Right hindlimb (tissue), 1 donor: Measurements from ENCODE around the gene KCTD5.
"Not testable (repeated sequence)": the region's sequence is repeated elsewhere in the genome, so short reads cannot be mapped to it uniquely, and the experiment has no call there.

Experiments
- DNase-seq: peaks from one replicate; pipeline ENCODE4 v3.0.0-alpha.2; 2018

Gene KCTD5

DNA sequence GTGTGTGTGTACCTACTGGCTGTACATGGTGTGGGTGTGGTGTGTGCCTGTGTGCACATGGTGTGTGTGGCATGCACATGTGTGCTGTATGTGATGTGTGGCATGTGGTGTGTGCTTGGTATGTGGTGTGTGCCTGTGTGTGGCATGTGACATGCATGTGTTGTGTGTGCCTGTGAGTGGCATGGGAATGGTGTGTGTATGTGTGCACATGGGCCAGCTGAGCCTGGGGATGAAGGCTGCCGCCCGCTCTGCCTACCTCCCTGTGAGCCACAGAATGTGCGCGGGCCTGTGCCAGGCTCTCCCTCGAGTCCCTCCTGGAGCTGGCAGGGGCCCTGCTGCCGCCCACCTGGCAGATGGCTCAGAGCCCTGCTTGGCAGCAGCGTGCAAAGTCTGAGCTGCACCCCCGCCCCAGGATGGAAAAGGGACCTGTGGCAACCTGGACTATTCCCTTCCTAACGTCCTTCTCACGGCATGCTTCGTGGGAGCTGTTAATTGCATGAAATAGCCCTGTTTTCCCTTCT is 28.4 kb downstream of the KCTD5 start:
- no peak for DNase-seq

DNA sequence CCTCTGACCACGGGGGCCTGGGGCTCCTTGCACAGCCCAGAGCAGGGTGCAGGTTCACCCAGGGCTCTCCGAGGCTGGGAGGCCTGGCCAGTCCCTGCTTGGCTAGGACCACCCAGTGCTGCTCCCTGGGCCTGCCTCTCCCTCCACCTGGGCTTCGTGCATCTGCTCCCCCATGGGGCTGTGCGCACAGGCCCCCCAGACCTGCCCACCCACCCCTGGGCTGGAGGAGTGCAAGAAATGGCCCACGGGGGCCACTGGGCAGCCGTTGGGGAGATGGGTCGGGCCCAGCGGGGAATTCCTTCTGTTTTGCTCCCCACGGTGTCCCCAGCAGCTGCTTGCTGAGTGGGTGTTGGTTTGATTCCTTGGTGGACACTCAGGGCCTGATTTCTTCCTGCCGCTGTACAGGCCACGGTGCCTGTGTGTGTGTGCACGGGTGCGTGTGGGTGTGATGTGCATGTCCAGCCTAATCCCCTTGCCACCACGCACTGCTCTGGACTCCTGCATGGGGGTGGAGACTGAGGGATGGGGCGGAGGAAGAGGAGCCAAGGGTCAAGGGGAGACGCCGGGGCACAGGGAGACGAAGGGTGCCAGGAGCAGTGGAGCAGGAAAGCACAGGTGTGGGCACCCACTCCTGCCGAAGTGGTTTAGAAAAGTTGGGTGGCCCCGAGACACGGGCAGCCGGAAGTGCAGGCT is 29.2 kb downstream of the KCTD5 start:
- no peak for DNase-seq

DNA sequence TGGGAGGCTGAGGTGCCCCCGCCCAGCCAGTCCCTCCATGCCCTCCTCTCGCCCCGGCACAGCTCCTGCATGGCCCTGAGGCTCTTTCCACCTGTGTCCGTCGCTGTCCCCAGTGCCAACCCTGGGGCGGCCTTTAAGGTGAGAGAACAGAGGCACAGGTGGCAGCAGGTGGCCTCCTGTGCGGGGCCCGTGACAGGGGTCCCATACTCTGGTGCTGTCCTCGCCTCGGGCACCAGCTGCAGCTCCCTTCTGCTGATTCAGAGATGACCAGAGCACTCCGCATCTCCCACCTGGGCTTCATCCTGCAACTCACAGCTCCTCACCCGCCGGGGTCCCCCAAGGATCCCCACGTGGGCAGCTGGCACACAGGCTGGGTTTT is 29.7 kb downstream of the KCTD5 start:
- DNase-seq = no peak

DNA sequence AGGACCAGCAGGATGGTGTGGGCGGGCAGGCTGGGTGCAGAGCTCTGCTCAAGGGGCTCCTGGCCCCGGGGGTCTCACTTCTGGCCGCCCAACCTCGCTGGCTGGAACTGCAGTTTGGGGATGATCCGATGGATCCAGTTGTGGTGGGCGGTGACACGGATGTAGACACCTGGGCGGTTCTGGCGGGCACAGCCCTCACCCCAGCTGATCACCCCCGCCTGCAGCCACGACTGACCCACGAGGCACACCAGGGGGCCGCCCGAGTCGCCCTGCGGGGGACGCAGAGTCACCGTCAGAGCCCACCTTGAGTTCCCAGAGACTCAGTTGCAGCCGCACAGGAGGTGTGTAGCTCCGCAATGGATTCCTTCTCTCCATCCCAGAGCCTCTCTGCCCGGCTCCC is 30.2 kb downstream of the KCTD5 start:
- DNase-seq = no peak

DNA sequence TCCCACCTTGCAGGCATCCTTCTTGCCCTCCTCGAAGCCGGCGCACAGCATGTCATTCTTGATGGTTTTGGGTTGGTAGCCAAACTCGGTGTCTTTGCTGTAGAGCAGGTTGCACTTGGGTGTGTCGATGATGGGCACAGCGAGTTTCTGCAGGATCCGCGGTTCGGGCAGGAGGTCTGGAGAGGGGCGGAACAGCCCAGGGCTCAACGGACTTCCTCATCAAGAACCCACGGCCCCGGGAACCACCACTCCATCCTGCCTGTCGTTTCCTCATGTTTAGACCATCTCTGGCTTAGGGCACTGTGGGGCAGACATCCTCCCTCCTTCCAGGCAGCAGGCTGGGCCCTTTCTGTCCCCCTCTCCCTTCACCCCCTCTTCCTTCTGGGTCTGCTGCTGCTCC is 31.2 kb downstream of the KCTD5 start:
- no peak for DNase-seq

DNA sequence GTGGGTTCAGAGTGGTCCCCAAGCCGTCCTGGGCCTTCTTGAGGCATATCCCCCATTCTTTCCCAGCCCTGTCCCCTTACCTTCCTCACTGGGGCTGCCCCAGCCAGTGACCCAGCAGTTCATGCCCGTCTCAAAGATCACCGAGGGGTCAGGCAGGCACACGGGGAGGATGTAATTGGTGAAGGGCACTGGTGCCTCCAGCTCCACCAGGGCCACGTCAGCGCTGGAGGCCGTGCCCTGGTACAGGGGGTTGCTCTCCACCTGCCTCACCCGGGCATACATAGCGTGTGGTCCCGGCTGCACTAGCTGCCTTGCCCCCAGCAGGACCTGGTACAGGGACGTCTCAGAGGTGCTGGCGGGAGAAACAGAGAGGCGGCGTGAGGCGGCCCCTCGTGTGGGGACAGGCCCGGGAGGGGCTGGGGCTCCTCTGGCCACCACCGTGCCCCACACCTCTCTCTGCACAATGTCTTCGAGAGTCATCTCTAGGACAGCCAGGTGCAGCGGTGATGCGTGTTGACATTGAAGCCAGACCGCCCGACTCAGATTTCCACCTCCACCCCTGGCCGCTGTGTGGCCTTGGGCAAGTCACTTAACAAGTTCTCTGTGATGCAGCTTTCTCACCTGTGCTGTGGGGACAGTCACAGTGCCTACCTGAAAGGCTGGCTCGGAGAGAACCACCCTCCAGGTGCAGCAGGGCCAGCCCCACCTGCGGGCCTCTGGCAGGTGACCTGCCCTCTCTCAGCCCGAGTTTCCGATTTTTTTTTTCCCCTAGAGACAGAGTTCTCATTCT is 31.9 kb downstream of the KCTD5 start:
- DNase-seq = no peak

DNA sequence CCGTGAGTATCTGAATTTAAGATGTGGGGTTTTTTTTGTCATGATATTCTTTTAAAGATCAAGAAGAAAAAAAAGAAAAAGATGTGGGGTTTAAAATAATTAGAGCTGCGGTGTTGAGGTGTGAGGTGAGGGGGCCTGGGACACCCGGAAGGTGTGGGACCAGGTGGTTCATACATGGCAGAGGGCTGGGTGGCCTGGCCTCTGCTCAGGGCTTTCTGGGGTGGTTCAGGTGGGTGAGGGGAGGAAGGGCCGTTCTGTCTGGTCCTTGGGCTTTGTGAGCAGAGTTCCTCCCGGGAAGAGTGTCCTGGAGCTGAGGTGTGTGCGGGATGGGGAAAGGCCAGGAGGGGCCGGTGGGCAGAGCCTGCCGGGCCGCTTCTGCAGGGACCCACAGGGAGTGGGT is 32.7 kb downstream of the KCTD5 start:
- no peak for DNase-seq

DNA sequence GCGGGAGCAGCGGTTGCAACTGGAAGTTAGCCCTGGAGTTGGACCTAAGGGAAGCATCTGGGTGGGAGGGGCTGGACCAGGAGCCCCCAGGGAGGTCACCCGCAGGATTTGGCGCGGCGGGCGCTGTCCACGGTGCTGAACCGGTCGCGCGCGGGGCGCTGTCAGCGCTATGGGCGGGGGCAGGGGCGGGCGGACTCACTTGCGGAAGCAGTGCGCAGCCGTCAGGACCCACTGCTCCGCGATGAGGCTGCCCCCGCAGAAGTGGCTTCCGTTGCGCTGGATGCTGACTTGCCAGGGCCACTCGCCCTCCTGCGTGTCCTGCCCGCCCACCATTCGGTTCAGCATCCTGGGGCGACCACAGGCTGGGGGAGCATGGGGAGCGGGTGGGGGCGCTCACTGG is 33.2 kb downstream of the KCTD5 start:
- peak; percentile 77 for DNase-seq

DNA sequence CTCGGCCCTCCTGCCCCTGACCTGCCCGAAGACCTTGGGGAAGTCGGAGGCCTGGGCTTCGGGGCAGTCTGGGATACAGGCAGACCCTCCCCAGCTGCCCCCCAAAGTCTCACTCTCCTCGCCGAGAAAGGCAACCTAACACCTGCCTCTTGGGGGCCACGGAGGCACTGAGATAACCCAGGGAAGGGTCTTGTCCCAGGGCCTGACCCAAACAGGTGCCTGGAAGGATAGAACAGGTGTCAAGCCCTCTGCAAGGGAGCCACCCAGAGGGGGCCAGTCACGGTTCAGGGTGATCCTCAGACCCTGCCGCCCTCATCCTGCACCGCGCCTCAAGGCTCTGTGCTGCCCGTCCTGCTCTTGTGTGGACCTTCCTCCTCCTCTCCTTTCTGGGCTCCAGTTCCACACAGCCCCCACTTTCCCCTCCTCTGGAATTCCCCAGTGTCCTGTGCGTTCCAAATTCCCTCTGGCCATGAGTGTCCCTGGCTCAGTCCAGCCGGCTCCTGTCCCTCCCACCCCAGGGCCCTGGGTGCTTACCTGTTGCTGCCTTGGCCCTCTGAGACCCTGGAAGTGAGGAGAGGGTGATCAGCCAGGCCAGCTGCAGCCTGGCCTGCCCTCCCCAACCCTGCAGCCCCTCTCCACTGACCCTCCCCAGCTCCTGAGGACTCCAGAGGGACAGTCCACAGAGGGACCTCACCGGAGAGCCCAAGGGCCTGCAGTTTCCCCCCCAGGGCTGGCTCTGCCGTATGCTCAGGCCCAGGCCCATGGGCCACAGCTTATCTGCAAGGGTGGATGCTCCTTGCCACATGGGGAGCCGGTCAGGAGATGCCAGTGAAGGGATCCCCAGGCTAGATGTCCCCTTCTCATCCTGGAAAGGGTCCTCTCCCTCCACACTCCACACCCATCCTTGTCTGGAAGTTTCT is 33.9 kb downstream of the KCTD5 start:
- DNase-seq = no peak

DNA sequence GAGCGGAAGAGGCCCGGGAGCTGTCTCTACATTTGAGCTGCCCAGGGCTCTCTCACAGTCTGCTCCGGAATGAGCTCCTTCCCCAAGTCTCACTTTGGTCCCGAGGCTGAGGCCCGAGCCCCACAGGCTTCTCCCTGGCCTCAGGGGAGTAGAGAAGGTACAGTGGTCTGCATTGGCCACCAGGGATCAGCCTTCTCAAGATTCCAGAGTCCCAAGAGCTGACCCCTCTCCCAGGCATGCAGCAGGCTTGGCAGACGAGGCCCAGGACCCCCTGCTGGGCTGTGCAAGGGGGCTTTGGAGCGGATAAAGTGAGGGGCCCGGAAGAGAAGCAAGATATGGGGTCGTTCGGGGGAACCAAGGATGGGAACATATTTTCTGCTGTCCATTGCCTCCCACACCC is 34.6 kb downstream of the KCTD5 start:
- no peak for DNase-seq

DNA sequence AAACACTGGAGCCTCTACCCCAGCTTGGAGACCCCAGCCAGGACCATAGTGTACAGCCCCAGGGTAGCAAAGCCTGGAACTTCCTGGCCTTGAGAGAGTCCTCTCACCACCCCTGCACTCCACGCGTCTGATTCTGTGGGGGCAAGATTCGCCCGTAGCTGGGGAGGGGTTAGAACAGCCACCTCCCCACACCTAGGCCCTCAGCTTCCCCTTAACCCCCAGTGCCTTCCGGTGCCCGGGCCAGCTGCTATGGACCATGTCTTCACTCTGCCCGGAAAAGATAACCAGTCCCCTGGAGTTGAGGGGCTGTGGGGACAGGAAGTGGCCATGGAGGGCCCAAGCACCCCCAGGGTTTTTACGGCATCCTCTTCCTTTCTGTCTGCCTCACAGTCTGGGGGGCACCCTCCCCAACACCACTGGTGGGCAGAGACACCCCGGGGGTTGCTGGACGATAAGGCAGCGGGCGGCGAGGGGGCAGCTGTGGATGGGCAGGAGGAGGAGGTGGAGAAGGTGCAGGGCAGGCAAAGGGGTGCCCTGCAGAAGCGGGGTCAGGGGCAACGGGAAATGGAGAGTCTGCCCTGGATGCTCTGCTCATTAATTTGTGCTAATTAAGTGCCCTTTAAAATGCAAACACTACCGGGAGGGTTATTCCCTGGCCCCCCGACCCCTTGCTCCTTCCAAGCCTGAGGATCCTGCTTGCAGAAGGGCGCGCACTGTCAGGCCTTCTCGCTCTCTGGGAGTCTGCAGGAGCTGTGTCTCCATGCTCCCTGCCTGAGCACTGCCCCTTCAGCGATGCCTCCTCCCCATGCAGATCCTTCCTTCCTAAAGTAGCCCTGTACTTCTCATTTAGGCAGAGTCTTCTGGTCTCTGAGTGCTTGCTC is 35.3 kb downstream of the KCTD5 start:
- DNase-seq = no peak

DNA sequence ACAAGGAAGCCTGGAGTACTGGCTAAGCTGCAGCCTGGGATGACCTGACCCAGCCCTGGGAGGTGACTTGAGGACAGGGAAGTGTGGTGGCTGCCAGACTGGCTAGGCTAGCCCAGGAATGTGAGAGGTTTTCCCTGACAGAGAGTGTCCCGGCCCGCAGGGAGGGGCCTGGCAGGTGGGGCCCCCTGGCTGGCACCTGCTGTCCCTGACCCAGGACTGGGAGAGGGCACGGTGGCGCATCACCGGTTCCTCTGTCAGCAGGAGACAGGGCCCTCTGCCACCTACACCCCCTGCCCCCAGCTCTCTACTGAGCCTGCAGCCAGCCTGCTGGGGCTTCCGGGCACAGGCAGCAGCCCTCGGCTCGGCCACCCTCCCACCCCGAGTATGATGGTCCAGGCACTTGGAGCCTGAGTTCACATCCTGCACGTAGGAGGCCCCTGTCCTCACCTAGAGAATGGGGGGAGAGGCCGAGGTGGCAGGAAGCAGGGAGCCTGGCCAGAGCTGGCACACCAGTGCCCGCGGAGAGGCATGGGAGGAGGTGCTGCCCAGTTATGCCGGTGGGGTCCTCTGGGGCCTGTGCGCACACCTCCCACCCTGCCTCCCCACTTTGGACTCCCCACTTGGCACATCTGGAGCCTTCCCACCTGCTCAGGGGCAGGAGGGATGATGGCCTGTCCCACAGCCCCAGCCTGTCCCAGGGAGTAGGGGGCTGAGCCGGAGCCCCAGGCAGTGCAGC is 37.2 kb downstream of the KCTD5 start:
- no peak for DNase-seq

DNA sequence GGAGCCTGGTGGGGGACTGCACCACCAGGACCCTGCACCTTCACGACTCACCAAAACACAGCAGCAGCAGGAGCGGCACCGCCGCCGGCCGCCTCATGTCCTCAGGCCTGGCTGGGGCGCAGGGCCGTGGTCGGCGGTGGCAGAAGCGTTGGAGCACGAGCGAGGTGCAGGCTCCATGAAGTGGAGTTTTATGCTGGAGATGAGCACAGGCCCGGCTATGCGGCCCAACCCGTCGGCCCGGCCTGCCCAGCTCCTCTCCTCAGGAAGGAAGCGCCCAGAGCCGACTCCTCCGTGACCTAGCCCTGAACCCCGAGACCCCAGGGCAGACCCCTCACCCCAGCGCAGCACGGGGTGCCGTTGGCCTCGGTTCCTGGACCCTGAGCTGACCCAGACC is 37.7 kb downstream of the KCTD5 start, which contains the start of gene PRSS27:
TSS of gene PRSS27 (minus strand) at position 161 of the 394 bp plus-strand sequence. CDS start at position 97, 64 bp downstream.
- no peak for DNase-seq

DNA sequence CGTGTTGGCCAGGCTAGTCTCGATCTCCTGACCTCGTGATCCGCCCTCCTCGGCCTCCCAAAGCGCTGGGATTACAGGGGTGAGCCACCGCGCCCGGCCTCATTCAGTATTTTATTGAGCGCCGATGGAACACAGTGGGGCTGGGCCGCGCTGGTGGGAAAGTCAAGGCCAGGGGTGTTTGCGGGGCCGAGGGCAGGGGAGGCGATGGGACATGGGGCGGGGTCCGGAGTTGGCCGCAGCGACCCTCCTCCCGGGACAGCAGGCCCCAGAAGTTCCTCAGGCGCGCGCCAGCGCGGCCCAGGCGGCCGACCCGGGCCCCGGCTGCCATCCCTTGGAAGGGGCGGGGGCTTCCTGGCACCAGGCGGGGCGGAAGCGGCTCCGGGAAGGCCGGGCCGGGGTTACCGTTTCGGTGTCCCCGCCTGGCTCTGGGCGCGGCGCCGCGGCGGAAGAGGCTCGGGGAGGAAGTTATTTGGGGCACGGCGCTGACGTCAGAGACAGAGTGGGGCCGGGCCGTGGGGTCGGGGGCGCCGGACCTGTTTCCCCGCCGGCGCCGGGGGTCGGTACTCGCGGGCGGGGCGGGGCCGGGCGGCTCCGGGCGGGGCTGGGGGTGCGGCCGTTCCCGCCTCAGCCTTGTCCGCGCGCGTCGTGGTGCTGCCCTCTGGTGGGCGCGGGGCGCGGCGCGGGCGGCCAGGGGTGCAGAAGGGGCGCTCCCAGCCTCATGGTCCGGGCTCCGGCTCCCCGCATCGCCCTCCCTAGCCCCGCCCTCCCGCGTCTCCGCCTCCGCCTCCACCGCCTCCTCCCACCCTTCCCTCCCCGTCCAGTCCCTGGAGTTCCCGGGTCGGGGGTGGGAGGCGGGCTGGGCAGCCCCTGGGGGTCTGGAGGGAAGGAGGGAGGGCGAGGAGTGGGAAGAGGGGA is 38.7 kb downstream of the KCTD5 start:
- DNase-seq = peak; percentile 88

DNA sequence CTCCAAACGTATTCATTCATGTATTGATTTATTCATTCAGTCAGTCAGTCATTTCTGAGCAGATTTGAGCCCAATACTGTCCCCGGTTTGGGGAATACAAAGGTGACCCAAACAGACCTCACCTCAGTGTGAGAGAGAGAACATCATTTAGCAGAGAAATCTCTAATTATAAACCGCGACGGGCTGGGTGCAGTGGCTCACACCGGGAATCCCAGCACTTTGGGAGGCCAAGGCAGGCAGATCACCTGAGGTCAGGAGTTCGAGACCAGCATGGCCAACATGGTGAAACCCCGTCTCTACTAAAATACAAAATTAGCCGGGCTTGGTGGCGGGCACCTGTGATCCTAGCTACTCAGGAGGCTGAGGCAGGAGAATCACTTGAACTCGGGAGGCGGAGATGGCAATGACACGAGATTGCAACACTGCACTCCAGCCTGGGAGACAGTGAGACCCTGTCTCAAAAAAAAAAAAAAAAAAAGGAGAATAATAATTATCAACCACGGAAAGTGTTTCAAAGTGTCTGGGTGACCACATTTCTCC is 39.4 kb downstream of the KCTD5 start:
- not testable (repeated sequence) for DNase-seq

DNA sequence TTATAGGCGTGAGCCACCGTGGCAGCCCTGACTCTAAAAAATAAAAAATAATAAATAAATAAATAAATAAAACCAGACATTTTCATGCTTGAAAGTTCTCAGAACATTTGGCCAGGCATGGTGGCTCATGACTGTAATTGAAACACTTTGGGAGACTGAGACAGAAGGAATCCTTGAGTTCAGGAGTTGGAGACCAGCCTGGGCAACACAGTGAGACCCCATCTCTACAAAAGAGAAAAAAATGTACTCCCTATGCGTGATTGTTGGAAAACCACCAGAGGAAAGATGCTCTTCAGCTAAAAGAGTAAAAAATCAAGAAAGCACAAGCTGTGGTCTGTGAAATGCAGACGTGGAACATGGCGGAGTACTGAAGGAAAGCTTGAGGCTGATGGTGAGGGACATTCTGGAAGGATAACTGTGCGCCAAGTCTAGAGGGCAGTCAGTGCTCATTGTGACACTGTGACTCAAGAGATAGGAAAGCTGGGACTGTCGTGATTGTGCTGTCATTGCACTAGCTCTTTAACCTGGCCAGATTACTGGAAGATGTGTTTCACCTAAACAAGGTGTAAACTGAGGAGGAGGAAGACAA is 41.9 kb downstream of the KCTD5 start:
- DNase-seq = no peak

DNA sequence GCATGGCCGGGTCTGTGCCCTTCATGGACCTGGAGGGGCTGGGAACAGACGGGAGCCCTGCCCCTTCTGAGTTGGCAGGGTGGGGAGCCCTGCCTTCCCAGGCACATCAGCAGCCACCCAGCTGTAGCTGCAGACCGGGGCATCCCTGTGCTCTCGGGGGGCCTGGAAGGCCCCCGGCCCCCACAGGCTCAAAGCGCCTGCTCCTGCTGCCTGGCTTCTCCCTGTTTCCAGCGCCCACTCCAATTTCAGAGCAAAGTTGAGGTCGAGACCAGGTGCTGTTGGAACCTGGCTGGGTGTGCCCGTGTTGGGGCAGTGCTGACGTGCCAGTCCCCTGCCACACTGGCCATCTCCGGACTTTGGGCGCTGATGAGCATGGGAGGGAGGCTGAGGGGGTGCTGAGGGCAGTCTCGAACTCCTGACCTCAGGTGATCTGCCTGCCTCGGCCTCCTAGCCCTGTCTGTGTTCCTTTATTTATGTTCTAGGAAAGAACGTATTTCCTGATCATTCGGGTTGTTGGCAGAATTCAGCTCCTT is 42.6 kb downstream of the KCTD5 start:
- DNase-seq = no peak

DNA sequence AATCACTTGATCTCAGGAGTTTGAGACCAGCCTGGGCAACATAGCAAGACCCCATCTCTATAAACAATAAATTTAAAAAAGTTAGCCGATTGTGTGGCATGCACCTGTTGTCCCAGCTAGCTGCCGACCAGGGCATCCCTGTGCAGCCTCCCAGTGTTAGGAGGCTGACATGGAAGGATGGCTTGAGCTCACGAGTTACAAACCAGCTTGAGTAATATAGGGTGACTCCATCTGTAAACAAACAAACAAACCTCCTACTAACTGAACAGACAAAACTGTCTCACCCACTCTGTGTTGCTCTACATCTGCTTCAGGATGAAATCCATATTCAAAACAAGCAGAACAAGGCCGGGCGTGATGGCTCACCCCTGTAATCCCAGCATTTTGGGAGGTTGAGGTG is 44.6 kb downstream of the KCTD5 start:
- no peak for DNase-seq

DNA sequence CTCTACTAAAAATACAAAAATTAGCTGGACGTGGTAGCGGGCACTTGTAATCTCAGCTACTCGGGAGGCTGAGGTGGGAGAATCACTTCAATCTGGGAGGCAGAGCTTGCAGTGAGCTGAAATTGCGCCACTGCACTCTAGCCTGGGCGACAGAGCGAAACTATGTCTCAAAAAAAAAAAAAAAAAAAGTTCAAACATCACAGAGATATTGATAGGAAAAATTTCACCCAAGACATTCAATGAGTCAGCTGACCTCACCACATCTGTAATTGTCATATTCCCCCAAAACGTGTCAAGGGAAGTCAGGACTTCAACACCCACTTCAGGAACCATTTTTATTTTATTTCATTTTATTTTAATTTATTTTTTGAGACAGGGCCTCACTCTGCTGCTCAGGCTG is 45.7 kb downstream of the KCTD5 start:
- no peak for DNase-seq
